T follicular helper cell (primary cell): ENCODE results near the gene SCRG1.

Experiments used
- DNase-seq: peaks from one replicate; pipeline ENCODE4 v3.0.0-alpha.2; 2020; ENCODE audit warnings: low read depth
- total RNA-seq, 2 experiments: gene quantifications; one replicate each; lab custom pipeline; 2026; lab: John Stamatoyannopoulos, UW

Gene SCRG1
- 0 reads per million in 2 experiments for total RNA-seq

DNA sequence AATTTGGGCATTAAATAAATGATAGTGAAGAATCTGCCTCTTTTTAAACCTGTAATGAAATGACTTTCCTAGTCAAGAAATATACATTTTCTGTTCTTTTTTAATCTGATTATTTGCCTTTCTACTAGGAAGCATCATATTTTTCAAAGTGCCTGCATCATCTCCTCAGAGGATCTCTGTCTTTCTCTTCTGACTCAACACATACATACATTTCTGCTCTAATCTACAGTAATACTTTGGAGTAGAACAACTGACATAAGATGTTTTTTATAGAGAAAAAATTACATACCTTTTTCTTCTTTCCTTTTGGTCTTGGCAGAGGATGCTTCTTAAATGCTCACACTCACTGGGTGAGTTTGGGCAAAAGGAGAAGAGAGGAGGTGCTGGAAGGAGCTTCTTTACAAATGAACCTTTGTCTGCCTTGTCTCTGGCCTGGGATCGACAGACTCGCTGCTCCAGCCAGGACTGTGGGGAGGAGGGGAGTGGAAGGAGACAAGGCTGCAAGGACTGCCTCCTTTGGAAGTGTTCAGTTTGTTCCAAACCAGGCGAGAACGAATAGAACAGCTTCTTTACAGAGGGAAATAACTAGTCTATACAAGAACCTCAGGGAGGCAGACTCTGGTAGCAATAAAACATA lies at the start of gene SCRG1:
Gene SCRG1 (minus strand): TSS at position 338 of the 637 bp plus-strand sequence. CDS start 7,702 bp downstream, outside the sequence.
- no peak for DNase-seq

DNA sequence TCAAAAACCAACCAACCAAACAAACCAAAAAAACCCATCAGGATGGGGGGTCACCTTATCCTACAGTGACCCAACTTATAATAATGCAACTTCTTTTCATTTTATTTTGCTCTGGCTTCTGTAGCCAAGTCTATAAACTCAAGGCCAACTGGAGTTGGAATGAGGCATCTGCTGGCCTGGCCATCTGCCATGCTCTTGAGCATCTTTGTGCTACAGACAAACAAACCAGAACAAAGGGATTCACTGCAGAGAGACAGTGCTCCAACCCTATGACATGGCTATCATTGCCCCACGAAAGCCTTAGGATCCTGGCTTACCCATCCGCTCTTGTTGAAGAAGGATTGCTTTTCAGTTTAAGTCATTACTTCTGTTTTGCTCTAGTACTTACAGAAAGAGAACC lies 49.2 kb upstream of the SCRG1 start:
- DNase-seq, result no peak

DNA sequence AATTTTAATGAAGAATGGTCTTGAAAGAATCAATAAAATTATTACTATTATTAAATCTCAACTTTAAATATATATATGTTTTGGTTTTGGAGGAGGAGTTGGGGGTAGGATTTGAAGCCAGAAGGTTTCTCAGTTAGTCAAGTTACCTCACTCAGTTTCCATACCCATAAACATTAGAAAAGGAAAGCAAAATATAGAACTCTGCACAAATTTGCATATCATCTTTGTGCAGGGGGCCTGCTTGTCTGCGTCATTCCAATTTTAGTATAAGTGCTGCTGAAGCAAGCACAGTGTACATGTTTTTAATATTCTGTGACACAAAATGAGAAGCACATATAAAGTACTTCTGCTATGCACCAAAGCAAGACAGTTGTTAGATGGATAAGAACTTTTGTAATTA lies 47.5 kb upstream of the SCRG1 start:
- DNase-seq, result no peak

DNA sequence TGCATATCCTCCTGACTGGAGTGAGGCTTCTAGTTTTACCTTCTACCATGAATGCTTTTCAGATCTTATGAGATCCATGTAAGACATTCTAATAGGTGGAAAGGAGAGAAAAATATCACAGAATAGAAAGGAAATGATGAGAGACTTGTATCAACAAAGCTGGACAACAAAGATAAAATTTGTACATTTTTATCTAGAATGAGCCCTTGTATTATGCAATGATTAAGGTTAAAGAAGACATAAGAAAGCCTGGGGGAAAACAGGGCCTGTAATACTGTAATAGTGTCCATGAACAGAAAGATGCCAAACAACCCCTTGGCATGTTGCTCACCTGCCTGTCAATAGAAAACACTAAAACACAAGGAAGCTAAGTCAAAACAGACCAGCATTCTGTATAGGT lies 44.2 kb upstream of the SCRG1 start:
- no peak for DNase-seq

DNA sequence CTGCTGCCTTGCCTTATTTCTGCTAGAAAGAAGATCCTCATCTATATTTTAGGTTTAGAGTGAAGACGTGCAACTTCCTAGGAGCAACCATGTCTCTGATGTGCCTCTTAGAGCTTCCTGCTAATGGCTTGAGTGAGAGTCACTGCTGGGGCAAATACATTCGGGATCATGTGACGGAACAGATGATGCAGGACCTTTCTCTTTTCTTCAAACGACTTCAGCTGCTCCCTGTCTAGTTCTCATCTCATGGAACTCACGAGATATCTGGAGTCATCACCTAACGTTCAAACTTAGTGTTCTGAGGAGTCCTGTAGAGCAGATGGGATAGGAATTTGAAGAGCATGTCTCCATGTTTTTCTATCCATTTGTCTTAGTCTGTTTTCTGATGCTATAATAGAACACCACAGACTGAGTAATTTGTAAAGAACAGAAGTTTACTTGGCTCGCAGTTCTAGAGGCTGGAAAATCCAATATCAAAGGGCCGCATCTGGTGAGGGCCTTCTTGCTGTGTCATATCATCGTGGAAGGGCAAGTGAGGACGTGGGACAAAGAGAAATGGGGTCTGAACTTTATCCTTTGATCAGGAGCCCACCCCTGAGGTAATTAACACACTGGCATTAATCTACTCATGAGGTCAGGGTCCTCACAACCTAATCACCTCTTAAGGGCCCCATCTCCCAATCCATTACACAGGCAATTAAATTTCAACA lies 43.5 kb upstream of the SCRG1 start:
- no peak for DNase-seq

DNA sequence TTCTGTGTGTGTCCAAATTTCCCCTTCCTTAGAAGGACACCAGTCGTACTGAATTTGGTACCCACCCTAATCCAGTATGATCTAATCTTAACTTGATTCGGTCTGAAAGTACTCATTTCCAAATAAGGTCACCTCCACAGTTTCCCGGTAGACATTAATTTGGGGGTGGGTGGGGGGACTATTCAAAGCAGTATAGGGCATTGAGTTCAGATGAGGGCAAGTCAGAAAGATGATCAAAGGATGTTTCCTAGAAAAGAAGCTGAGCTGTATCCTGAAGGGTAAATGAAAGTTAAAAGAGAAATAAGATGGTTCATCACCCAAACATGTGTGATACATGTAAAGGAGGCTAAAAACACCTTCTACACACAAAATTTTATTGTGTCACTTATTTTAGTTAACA lies 42.0 kb upstream of the SCRG1 start:
- DNase-seq, result no peak

DNA sequence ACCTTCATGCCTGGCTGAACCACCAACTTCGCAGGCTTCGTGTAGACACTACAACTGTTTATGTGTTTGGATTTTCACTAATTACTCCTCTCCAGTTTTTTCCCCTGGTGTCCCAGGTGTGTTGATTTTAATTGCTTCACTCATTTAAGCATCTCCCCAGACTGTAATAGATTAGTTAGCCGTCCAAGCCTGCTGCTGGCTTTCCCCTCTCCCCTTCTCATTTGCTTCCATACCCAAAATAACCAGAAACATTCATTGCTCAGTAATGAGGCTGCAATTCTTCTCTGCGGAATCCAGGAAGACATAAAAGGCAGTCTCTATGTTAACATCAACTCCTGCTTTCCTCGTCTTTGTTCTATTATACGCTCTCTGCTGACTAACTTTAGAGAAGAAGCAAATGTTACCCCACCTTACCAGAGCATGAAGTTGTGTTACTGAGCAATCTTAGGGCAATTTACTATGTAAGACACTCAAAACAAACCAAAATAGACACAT lies 37.9 kb upstream of the SCRG1 start:
- DNase-seq, result no peak

DNA sequence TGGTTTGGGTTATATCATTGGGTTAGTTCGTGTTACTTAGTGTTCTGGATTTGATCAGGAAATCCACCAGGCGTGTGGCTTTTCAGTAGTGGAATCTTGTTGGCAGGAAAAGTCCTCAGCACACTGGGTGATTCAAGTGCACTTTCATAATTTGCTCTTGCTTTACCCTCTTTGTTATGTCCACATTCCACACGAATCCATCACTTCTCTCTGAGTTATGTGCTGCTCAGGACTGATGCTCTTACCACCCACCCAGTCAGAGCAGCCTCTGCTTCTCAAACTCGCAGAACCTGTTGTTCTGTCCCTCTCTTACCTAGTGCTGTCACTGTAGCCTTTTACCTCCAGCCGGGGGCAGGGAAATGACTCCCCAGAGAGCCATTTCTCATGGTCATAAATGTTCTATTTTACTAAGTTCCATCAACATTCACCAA lies 37.2 kb upstream of the SCRG1 start:
- DNase-seq, result no peak

DNA sequence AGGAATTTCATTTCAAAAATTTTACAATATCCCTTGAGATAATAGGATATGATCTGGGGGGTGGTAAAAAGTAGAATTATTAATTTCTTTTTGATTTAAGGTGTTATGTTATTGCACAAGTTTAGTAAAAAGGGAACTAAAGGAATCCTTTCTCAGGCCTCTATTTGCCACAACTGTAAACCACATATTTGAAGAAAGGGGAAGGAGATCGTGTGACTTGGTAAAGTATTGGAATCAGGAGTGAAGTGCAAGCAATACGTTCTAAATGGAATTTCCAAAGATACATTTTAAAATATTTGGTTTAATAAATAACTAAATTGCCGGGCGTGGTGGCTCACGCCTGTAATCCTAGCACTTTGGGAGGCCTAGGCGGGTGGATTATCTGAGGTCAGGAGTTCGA lies 35.3 kb upstream of the SCRG1 start:
- no peak for DNase-seq

DNA sequence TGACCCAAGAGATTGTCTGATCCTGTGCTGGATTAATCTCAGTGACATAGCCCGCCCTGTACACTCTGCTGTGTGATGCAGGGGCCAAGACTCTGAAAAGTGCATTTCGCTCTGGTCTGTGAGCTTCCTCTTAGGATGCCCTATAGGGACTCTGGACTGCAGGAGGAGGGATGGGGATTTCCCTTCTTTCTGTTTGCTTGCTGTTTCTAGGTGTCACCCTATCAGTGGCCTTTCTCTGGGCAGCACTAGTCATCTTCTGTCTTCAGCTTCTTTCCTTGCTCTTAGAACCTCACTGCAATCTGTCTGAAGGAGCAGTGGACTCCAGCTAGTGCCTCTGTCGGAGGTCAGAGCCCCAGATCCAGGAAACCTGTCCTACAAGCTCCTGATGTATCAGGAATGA lies 34.5 kb upstream of the SCRG1 start:
- no peak for DNase-seq

DNA sequence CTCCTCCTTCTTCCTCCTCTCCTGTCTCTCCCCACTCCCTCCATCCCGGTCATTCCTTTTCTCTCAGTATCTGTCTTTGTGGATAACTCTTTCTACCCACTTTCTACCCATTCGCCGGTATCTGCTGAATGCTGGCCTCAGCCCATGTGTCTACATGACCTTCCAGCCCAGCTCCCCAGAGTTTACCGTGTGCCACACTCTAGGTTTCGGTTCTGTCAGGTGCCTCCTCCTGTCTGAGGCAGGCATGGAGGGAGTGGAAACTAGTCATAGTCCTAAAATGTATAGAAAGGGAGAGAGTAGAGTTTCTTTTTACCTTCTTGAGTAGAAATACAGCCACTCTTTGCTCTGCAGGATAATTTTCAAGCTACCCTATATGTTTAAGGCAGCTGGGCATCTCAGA lies 33.5 kb upstream of the SCRG1 start:
- no peak for DNase-seq

DNA sequence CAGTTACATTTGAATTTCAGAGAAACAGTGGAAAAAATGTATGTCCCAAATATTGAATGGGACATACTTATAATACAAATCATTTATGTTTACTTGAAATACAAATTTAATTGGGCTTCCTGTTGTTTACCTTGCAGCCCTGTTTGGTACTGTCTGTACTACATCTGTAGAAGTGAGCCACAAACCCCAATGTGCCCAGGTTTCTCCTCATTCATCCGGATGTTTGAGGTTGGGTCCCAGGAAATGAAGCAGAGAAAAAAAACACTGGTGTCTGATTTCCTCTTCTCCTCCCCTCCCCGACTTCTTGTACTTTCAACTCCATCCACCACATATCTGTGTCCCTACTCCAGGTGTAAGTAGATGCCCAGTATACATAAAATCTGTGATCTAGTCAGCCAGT lies 27.1 kb upstream of the SCRG1 start:
- no peak for DNase-seq

DNA sequence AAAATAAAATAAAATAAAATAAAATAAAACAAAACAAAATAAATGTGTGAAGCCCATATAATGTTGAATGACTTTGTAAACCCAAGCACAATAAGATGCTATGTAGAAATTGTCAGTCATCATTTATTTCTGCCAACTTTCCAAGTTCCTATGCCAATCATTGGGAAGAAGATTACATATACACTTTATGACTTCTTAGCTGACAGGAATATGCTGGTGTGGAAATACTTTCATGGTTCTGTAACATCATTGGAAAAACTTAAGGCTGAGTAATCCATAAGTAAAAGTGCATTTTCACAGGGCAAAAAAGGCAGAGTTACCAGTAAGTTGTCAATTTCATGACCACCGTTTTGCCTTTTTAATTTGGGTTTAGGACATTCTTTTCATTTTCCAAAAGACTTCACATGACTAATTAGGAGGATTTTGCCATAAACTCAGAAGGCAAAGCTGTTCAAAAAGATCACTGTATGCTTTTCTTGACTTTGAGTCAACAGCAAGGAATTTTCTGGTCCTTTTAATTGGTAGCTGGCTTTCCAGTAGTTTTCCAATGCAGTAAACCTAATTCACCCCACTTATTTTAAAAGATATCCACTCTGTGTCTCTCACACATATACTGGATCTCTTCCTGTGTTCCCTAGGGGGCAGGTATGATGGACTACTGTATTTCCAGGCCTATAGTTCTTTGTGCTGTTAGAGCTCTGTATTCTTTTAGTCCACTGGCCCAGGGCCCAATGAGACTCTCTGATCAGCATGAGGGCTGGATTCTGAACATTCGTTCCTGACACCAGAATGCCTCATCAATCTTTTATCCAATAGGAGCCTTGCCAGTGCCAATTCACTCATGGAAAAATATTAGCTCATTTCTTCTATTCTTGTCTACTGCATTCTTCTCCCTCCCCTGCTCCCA lies 26.2 kb upstream of the SCRG1 start:
- DNase-seq, result no peak

DNA sequence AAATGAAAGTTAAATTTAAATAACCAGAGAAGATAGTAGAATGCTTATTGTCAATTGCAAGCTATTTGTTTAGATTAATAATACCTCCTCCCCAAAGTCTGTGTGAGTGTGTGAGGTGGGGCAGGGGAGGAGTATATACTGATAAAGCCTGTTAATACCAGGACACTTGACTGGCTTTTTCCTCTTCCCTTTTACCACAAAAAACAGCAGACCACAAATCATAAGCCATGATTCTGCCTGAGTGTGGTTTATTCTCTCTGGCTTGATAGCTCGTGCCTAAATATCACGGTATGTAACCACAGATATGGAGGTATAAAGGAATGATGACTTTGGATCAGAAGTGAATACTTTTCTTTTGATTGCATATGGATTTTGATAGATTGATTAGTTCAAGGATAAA lies 21.9 kb upstream of the SCRG1 start:
- DNase-seq, result no peak

DNA sequence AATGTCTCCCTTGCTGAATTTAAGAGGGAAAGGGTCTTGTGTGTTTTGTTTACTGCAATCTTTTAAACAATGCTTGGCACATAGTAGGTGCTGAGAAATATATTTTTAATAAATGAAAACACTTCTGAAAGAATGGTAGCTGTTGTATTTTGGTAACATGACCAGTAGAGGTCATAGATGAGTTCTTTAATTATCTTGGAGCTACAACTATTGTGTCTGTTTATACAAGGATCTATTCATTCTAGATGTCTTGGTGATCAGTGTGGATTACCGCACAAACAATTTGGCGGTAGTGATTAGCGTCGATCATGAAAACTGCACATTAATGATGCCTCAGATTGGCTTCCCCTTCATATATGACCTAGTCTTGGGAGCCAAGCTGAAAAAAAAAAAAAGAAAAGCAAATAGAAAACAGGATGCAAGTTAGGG lies 21.4 kb upstream of the SCRG1 start:
- DNase-seq, result no peak

DNA sequence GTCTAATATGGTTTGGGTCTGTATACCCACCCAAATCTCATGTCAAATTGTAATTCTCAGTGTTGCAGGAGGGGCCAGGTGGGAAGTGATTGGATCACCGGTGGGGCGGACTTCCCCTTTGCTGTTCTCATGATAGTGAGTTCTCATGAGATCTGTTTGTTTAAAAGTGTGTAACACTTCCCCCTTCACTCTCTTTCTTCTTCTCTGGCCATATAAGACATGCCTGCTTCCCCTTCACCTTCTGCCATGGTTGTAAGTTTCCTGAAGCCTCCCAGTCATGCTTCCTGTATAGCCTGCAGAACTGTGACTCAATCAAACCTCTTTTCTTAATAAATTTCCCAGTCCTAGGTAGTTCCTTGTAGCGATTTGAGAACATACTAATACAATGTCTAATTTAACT lies 19.7 kb upstream of the SCRG1 start:
- DNase-seq, result no peak

DNA sequence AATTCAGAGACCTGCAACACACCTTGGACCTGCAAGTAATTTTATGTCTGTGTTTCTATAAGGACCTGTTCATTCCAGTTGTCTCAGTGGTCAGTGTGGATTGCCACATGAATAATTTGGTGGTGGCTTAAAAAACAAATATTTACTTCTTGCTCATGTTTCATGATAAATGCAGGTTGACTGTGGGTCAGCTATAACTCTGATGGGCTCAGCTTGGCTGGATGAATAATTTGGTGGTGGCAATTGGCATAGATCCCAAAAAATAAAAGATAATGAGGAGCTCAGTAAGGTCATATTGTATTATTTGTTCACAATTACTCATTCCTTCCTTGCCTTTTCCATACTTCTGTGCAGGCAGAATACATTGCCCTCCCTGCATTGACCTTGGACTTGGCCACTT lies 18.9 kb upstream of the SCRG1 start:
- DNase-seq, result no peak

DNA sequence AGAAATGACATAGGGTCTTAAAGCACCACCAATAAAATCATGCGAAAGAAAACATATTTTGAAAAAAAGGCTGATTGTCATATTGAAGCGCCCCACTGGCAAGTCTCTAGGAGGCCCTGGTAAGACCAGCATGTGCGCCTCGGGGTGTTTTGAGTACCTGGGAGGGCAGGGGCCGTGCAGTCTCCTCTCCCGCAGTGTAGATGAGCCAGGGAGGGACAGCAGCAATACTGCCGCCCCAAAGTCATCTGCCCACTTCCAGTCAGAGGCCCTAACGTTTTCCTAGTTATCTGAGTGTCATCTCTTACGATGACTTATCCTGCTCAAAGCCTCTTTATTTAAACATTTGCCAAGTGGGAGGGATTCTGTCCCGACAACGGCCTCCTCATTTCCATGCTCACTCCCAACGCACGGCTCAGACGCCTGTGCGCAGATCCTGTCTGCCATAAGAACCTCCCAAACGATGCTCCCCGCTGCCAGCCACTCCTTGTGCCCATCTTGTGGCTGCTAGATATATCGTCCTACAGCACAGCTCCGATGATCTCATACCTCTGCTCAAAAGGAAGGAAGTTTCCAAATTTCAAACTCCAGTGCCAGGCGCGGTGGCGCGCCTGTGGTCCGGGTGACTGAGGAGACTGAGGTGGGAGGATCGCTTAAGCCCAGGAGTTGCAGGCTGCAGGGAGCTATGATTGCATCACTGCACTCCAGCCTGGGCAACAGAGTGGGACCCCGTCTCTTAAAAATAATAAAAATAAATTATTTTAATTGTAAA lies 17.2 kb upstream of the SCRG1 start:
- no peak for DNase-seq

DNA sequence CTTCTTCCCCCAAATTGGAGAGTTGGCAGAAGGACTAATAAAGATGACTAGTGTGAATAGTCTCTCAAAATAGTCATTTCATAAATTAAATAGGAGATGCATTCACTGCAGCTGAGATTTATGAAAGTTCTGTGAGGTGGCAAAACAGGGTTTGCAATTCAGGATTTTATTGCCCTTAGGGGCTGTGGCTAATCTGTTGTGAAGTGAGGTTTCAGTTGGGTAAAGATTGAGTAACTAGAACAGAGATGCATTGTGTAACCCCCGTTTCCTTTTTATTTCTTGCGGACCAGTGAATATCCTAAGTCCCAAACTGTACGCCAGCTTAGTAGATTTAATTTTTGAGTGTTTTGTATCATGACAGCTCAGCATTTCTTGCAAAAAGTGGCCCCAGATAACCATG lies 16.2 kb upstream of the SCRG1 start:
- DNase-seq, result no peak

DNA sequence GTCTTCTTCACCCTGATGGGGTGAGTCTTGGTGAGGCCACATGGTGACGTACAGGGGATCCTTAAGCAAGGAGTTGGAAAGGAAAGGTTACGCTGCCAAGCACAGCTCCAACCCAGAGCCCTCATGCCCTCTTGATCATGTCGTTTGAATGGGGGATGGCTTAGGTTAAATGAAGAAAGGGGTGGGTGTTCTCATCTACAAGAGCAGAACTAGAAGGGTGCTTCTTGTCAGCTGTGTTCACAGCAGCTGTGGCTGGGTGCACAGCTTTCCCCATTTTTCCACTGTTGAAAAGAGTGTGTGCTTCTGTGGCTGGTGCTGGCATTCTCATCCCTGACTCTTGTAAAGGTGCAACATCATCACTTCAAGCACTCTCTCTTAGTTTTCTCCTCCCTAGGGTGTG lies 15.5 kb upstream of the SCRG1 start:
- DNase-seq, result no peak

DNA sequence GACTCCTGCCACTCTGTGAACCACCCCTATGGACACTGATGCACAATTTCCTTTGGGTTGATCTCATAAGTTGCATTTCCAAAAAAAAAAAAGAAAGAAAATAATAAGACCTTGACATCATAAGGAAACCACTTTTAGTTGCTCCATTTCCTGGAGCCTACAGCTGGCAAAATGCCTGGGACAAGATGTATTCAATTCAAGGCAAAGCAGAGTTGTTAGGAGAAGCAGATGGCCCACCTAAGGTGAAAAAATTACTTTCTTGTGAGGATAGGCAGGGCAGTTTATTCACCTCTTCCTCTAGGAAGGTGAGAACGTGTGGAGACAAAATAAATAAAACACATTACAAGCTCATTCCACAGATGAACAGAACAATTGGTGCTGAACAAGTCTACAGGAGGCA lies 14.1 kb upstream of the SCRG1 start:
- DNase-seq, result no peak
